SK-N-SH treated with all-trans-retinoic acid at 6 μM for 48 hours (cell line): Measurements from ENCODE around the gene ATP8A2.

ENCODE experiments used
- ATAC-seq: fragments of 200-7000 bp; cut with Tn5 transposase; 3 replicates; pipeline ENCODE4 v1.9.1; 2020; ENCODE audit warnings: mild to moderate bottlenecking, moderate library complexity
- BACH2 ChIP-seq: fragments of 250-450 bp; sonication (Bioruptor Pico); IDR thresholded peaks from 2 replicates; pipeline ENCODE4 v1.9.0; 2021; ENCODE audit warnings: mild to moderate bottlenecking, borderline replicate concordance
- CSDC2 ChIP-seq: fragments of 250-450 bp; sonication (Bioruptor Pico); IDR thresholded peaks from 2 replicates; pipeline ENCODE4 v1.5.0; 2020; ENCODE audit warnings: mild to moderate bottlenecking, moderate library complexity
- ESRRG ChIP-seq: fragments of 250-450 bp; sonication (Bioruptor Pico); IDR thresholded peaks from 2 replicates; pipeline ENCODE4 v1.6.1; 2021; ENCODE audit warnings: mild to moderate bottlenecking
- ISL1 ChIP-seq: fragments of 250-450 bp; sonication (Bioruptor Pico); IDR thresholded peaks from 2 replicates; pipeline ENCODE4 v2.1.2; 2022; ENCODE audit warnings: mild to moderate bottlenecking, moderate library complexity
- PPARA ChIP-seq: fragments of 250-450 bp; sonication (Bioruptor Pico); IDR thresholded peaks from 2 replicates; pipeline ENCODE4 v1.5.0; 2020; ENCODE audit warnings: mild to moderate bottlenecking, borderline replicate concordance
- RARB ChIP-seq: fragments of 250-450 bp; sonication (Bioruptor Pico); IDR thresholded peaks from 2 replicates; pipeline ENCODE4 v1.8.0; 2021; ENCODE audit warnings: mild to moderate bottlenecking, moderate library complexity
- SNAI2 ChIP-seq: fragments of 250-450 bp; sonication (Bioruptor Pico); IDR thresholded peaks from 2 replicates; pipeline ENCODE4 v1.5.0; 2020; ENCODE audit warnings: mild to moderate bottlenecking, moderate library complexity
- TCF4 ChIP-seq: fragments of 250-450 bp; sonication (Bioruptor Pico); IDR thresholded peaks from 2 replicates; pipeline ENCODE4 v1.8.0; 2021; ENCODE audit warnings: mild to moderate bottlenecking, moderate library complexity, borderline replicate concordance
- TOX ChIP-seq: fragments of 250-450 bp; sonication (Bioruptor Pico); IDR thresholded peaks from 2 replicates; pipeline ENCODE4 v1.8.0; 2021; ENCODE audit warnings: mild to moderate bottlenecking, moderate library complexity, borderline replicate concordance
- ZC3H10 ChIP-seq: fragments of 250-450 bp; sonication (Bioruptor Pico); IDR thresholded peaks from 2 replicates; pipeline ENCODE4 v1.5.1; 2021; ENCODE audit warnings: mild to moderate bottlenecking, moderate library complexity
- ZFP30 ChIP-seq: fragments of 450-650 bp; formaldehyde crosslinking; IDR thresholded peaks from 2 replicates; pipeline ENCODE4 v1.5.0; 2022; ENCODE audit warnings: mild to moderate bottlenecking, moderate library complexity
- ZNF565 ChIP-seq: fragments of 450-650 bp; formaldehyde crosslinking; conservative IDR thresholded peaks from 2 replicates; pipeline ENCODE4 v1.5.0; 2020; ENCODE audit warnings: low read depth, mild to moderate bottlenecking, moderate library complexity
- ZNF70 ChIP-seq: fragments of 450-650 bp; formaldehyde crosslinking; IDR thresholded peaks from 2 replicates; pipeline ENCODE4 v1.5.0; 2020; ENCODE audit warnings: mild to moderate bottlenecking, moderate library complexity
- ZNF8 ChIP-seq: fragments of 450-650 bp; formaldehyde crosslinking; IDR thresholded peaks from 2 replicates; pipeline ENCODE4 v1.5.0; 2020; ENCODE audit warnings: mild to moderate bottlenecking, moderate library complexity
- TF ChIP-seq, protein P1 (sequence below): fragments of 250-450 bp; sonication (Bioruptor Pico); IDR thresholded peaks from 2 replicates; pipeline ENCODE4 v1.5.1; 2021; ENCODE audit warnings: mild to moderate bottlenecking, moderate library complexity
- TF ChIP-seq, protein P2 (sequence below): fragments of 250-450 bp; sonication (Bioruptor Pico); IDR thresholded peaks from 2 replicates; pipeline ENCODE4 v1.8.0; 2020; ENCODE audit warnings: mild to moderate bottlenecking, moderate library complexity, borderline replicate concordance
- TF ChIP-seq, protein P3 (sequence below): fragments of 250-450 bp; sonication (Bioruptor Pico); IDR thresholded peaks from 2 replicates; pipeline ENCODE4 v1.5.0; 2020; ENCODE audit warnings: mild to moderate bottlenecking, moderate library complexity
- TF ChIP-seq, protein P4 (sequence below): fragments of 250-450 bp; sonication (Bioruptor Pico); IDR thresholded peaks from 2 replicates; pipeline ENCODE4 v1.8.0; 2021; ENCODE audit warnings: low read depth, mild to moderate bottlenecking, moderate library complexity, borderline replicate concordance
- TF ChIP-seq, protein P5 (sequence below): fragments of 250-450 bp; sonication (Bioruptor Pico); IDR thresholded peaks from 2 replicates; pipeline ENCODE4 v1.5.1; 2020; ENCODE audit warnings: low read depth, mild to moderate bottlenecking, moderate library complexity

ATP8A2 gene

DNA sequence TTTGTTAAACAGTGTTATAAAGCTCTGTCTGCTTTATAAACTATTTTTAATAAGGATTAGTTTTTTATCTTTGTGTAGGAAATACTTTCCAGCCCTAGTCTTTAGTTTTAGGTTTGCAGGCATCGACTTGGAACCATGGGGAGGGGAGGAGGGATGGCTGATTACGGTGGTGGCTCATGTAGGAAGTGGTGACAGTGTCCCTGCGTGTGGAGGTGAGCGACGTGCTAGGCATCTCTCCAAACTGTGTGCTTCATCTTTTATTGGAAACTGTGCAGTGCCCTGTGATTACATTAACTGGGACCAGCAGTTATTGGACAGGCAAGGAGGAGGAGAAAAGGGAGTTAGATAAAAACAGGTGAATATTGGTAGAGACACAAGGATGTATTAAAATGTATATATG is 203.8 kb downstream of the ATP8A2 start (continued):
- TF ChIP-seq BACH2 (no peak), ZNF8 (no peak)

DNA sequence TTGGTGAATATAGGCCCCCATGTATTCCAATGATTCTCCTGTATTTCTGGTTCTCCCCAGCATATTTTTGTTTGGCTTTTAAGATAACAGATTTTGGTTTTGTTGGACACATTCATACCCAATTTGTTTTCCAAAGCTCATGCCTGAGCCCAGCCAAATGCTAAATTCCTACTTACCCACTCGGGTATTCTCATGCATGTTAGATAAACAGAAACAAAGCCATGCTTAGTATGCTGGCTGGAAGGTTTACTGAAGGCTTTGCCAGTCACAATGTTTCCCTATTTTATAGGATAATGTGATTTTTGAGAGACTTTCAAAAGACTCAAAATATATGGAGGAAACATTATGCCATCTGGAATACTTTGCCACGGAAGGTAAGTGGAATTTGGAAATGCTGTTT is 206.8 kb downstream of the ATP8A2 start:
- TF ChIP-seq, protein P1, sequence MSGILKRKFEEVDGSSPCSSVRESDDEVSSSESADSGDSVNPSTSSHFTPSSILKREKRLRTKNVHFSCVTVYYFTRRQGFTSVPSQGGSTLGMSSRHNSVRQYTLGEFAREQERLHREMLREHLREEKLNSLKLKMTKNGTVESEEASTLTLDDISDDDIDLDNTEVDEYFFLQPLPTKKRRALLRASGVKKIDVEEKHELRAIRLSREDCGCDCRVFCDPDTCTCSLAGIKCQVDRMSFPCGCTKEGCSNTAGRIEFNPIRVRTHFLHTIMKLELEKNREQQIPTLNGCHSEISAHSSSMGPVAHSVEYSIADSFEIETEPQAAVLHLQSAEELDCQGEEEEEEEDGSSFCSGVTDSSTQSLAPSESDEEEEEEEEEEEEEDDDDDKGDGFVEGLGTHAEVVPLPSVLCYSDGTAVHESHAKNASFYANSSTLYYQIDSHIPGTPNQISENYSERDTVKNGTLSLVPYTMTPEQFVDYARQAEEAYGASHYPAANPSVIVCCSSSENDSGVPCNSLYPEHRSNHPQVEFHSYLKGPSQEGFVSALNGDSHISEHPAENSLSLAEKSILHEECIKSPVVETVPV (CRISPR knock-in tag): no peak
- TF ChIP-seq ZNF565 (CRISPR knock-in tag) (no peak), CSDC2 (CRISPR knock-in tag) (no peak), BACH2 (no peak), RARB (no peak), ZFP30 (no peak), SNAI2 (CRISPR knock-in tag) (no peak), ESRRG (CRISPR knock-in tag) (no peak), ISL1 (CRISPR knock-in tag) (no peak), PPARA (CRISPR knock-in tag) (no peak), ZNF70 (CRISPR knock-in tag) (no peak), ZNF8 (no peak), TOX (CRISPR knock-in tag) (no peak), ZC3H10 (CRISPR knock-in tag) (no peak)
- TF ChIP-seq, protein P2, sequence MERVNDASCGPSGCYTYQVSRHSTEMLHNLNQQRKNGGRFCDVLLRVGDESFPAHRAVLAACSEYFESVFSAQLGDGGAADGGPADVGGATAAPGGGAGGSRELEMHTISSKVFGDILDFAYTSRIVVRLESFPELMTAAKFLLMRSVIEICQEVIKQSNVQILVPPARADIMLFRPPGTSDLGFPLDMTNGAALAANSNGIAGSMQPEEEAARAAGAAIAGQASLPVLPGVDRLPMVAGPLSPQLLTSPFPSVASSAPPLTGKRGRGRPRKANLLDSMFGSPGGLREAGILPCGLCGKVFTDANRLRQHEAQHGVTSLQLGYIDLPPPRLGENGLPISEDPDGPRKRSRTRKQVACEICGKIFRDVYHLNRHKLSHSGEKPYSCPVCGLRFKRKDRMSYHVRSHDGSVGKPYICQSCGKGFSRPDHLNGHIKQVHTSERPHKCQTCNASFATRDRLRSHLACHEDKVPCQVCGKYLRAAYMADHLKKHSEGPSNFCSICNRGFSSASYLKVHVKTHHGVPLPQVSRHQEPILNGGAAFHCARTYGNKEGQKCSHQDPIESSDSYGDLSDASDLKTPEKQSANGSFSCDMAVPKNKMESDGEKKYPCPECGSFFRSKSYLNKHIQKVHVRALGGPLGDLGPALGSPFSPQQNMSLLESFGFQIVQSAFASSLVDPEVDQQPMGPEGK (CRISPR knock-in tag): no peak
- TF ChIP-seq, protein P3, sequence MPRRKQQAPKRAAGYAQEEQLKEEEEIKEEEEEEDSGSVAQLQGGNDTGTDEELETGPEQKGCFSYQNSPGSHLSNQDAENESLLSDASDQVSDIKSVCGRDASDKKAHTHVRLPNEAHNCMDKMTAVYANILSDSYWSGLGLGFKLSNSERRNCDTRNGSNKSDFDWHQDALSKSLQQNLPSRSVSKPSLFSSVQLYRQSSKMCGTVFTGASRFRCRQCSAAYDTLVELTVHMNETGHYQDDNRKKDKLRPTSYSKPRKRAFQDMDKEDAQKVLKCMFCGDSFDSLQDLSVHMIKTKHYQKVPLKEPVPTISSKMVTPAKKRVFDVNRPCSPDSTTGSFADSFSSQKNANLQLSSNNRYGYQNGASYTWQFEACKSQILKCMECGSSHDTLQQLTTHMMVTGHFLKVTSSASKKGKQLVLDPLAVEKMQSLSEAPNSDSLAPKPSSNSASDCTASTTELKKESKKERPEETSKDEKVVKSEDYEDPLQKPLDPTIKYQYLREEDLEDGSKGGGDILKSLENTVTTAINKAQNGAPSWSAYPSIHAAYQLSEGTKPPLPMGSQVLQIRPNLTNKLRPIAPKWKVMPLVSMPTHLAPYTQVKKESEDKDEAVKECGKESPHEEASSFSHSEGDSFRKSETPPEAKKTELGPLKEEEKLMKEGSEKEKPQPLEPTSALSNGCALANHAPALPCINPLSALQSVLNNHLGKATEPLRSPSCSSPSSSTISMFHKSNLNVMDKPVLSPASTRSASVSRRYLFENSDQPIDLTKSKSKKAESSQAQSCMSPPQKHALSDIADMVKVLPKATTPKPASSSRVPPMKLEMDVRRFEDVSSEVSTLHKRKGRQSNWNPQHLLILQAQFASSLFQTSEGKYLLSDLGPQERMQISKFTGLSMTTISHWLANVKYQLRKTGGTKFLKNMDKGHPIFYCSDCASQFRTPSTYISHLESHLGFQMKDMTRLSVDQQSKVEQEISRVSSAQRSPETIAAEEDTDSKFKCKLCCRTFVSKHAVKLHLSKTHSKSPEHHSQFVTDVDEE: no peak
- TF ChIP-seq, protein P4, sequence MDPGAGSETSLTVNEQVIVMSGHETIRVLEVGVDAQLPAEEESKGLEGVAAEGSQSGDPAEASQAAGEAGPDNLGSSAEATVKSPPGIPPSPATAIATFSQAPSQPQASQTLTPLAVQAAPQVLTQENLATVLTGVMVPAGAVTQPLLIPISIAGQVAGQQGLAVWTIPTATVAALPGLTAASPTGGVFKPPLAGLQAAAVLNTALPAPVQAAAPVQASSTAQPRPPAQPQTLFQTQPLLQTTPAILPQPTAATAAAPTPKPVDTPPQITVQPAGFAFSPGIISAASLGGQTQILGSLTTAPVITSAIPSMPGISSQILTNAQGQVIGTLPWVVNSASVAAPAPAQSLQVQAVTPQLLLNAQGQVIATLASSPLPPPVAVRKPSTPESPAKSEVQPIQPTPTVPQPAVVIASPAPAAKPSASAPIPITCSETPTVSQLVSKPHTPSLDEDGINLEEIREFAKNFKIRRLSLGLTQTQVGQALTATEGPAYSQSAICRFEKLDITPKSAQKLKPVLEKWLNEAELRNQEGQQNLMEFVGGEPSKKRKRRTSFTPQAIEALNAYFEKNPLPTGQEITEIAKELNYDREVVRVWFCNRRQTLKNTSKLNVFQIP (CRISPR knock-in tag): no peak

DNA sequence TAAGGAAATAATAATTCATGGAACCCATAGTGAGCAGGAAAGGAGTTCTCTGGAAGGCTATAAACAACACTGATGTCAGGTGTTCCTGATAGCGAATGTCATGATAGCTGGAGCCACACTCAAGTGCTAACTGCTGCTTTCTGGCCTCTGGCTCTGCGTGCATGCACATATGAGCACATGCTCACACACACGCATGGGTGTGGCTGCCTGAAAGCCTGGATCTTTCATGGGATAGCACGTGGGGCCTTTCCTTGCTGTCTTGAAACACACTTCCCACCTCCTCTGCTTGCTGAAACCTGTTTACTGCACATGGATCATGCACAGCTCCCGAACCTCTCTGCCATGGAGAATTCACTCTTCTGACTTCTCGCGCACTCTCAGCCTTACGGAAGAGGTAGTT is 207.4 kb downstream of the ATP8A2 start:
- TF ChIP-seq ZNF70 (CRISPR knock-in tag): no peak
- no peak for TF ChIP-seq TOX (CRISPR knock-in tag)
- TF ChIP-seq, protein P5, sequence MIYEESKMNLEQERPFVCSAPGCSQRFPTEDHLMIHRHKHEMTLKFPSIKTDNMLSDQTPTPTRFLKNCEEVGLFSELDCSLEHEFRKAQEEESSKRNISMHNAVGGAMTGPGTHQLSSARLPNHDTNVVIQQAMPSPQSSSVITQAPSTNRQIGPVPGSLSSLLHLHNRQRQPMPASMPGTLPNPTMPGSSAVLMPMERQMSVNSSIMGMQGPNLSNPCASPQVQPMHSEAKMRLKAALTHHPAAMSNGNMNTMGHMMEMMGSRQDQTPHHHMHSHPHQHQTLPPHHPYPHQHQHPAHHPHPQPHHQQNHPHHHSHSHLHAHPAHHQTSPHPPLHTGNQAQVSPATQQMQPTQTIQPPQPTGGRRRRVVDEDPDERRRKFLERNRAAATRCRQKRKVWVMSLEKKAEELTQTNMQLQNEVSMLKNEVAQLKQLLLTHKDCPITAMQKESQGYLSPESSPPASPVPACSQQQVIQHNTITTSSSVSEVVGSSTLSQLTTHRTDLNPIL (CRISPR knock-in tag): no peak
- no peak for TF ChIP-seq TCF4 (CRISPR knock-in tag)
- no peak for TF ChIP-seq RARB
- TF ChIP-seq, protein P4 (CRISPR knock-in tag): no peak
- no peak for TF ChIP-seq SNAI2 (CRISPR knock-in tag)
- no peak for ATAC-seq

More for the DNA sequence above, 206.8 kb downstream of the ATP8A2 start:
- no peak for ATAC-seq
